K562 (cell line): ENCODE measurements around the gene RASAL3. TPM values are rescaled to one million over a fixed set of nuclear protein-coding genes. Genes with fewer than 3 reads are reported as not detected.

Experiments
- BHLHE40 ChIP-seq: IDR thresholded peaks from 2 replicates; pipeline ENCODE4 v1.6.1; 2011; ENCODE audit warnings: low read length, improper control_type of control experiment
- CSDE1 ChIP-seq, 2 experiments: fragments of 450-650 bp; IDR thresholded peaks; 2 replicates each; pipeline ENCODE4 v1.6.1; 2016; ENCODE audit warnings: mild to moderate bottlenecking in 1 of 2
- FOS ChIP-seq: IDR thresholded peaks from 3 replicates; pipeline ENCODE4 v1.6.1; 2011; ENCODE audit not compliant: insufficient read length; ENCODE audit errors: extremely low read depth
- HES1 ChIP-seq: fragments of 450-650 bp; IDR thresholded peaks from 2 replicates; pipeline ENCODE4 v1.6.1; 2016; ENCODE audit warnings: low read depth, mild to moderate bottlenecking, moderate library complexity
- HLTF ChIP-seq: fragments of 450-650 bp; IDR thresholded peaks from 2 replicates; pipeline ENCODE4 v1.6.1; 2016
- HOXB6 ChIP-seq: fragments of 250-450 bp; sonication (Bioruptor Pico); IDR thresholded peaks from 2 replicates; pipeline ENCODE4 v1.5.1; 2022; ENCODE audit warnings: mild to moderate bottlenecking, borderline replicate concordance
- IRF9 ChIP-seq: fragments of 450-650 bp; IDR thresholded peaks from 2 replicates; pipeline ENCODE4 v1.6.1; 2016; ENCODE audit warnings: missing biosample characterization, missing genetic modification characterization
- KLF10 ChIP-seq: fragments of 250-450 bp; sonication (Bioruptor Pico); IDR thresholded peaks from 2 replicates; pipeline ENCODE4 v1.6.1; 2021; ENCODE audit warnings: matching md5 sums
- MTA3 ChIP-seq: fragments of 450-650 bp; formaldehyde crosslinking; IDR thresholded peaks from 2 replicates; pipeline ENCODE4 v1.6.1; 2017; ENCODE audit warnings: mild to moderate bottlenecking, borderline replicate concordance
- SIX5 ChIP-seq, 2 experiments: IDR thresholded peaks; 2 replicates each; pipeline ENCODE4 v1.6.1; 2011; ENCODE audit warnings: low read length in 2 of 2, borderline replicate concordance in 1 of 2, low read depth in 1 of 2, mild to moderate bottlenecking in 1 of 2, moderate library complexity in 1 of 2; ENCODE audit not compliant: insufficient read depth in 1 of 2
- TCFL5 ChIP-seq: fragments of 250-450 bp; sonication (Bioruptor Pico); conservative IDR thresholded peaks from 2 replicates; pipeline ENCODE4 v1.6.1; 2021; ENCODE audit warnings: mild to moderate bottlenecking, moderate library complexity, matching md5 sums
- ZKSCAN1 ChIP-seq: fragments of 150-350 bp; IDR thresholded peaks from 2 replicates; pipeline ENCODE4 v1.6.1; 2016; ENCODE audit warnings: low read depth, low read length
- ZNF197 ChIP-seq: fragments of 200-800 bp; sonication (Bioruptor generic); IDR thresholded peaks from 2 replicates; pipeline ENCODE4 v1.6.1; 2016; ENCODE audit warnings: low read depth, missing genetic modification characterization, missing compliant biosample characterization
- ZNF431 ChIP-seq: sonication (generic); formaldehyde crosslinking; IDR thresholded peaks from 2 replicates; pipeline ENCODE4 v1.8.0; 2022; ENCODE audit warnings: mild to moderate bottlenecking, missing genetic modification reagents
- ZNF699 ChIP-seq: fragments of 250-450 bp; sonication (Bioruptor Pico); IDR thresholded peaks from 2 replicates; pipeline ENCODE4 v1.8.0; 2021; ENCODE audit warnings: mild to moderate bottlenecking, moderate library complexity; ENCODE audit not compliant: insufficient replicate concordance
- polyA plus RNA-seq, 8 experiments: library from polyadenylated mRNA; depleted of rRNA in 4 of 8; stranded (reverse) in 5 of 8; unstranded in 3 of 8; fragments of >200 nt; fragmentation: Nextera tagmentation in 2 of 8; fragmentation: Illumina TruSeq in 1 of 8; extraction: Ambion mirVana in 2 of 8; extraction: Trizol in 1 of 8; gene quantifications; 2 replicates each; pipeline versions ENCODE4 v1.2.1 to v1.2.3, GENCODE V29; 2011 to 2014; ENCODE audit warnings: inconsistent platforms in 1 of 8, missing spikeins in 1 of 8
- total RNA-seq, 7 experiments: library from RNA; depleted of rRNA in 6 of 7; stranded (reverse); fragments of >200 nt in 6 of 7; fragmentation: Illumina TruSeq in 2 of 7; extraction: Trizol in 2 of 7; gene quantifications; 2 replicates each; pipeline versions ENCODE4 v1.2.1 to v1.2.3, GENCODE V29; 2011 to 2021; ENCODE audit warnings: low replicate concordance in 1 of 7

Gene RASAL3
- total and polyA plus RNA-seq, 9 of the 15 experiments (the other 6 are each of a cell fraction or from before 2014, with no cell fraction given): 0.07 to 0.44 TPM; not detected in 7

- no peak for TF ChIP-seq HOXB6 (CRISPR knock-in tag)
- TF ChIP-seq ZKSCAN1: no peak
- TF ChIP-seq CSDE1 (IDR thresholded peaks at IDR 0.05): no peak
- TF ChIP-seq BHLHE40: no peak
- no peak for TF ChIP-seq MTA3
- no peak for TF ChIP-seq KLF10
- no peak for TF ChIP-seq HLTF
- TF ChIP-seq HES1: no peak
- no peak for TF ChIP-seq SIX5 (IDR thresholded peaks at IDR 0.05; ENCODE audit: borderline replicate concordance in 1 of 2, insufficient read depth in 1 of 2, low read depth in 1 of 2, low read length in 2 of 2)
- no peak for TF ChIP-seq IRF9 (tag)
- no peak for TF ChIP-seq ZNF431 (CRISPR knock-in tag)
- TF ChIP-seq FOS: no peak
- no peak for TF ChIP-seq ZNF699 (CRISPR knock-in tag)
- no peak for TF ChIP-seq TCFL5 (CRISPR knock-in tag)
- no peak for TF ChIP-seq ZNF197 (CRISPR knock-in tag)
Observed at GRCh38 chr19:15417699-15418098, 46.6 kb downstream of the RASAL3 start (continued).
